Stomach smooth muscle (tissue), 2 donors: Measurements from ENCODE around the gene MYMX.
A peak's percentile ranks its signal among the peaks of the same experiment; 100 is the strongest.
"Not testable (repeated sequence)": the region's sequence is repeated elsewhere in the genome, so short reads cannot be mapped to it uniquely, and the experiment has no call there.

Experiments used
- H3K27ac ChIP-seq: one replicate; pipeline ENCODE4 v1.7.0; 2013; ENCODE audit warnings: mild to moderate bottlenecking, low read length, inconsistent platforms
- H3K27me3 ChIP-seq, 2 donors: one replicate each; pipeline ENCODE4 v1.7.0; 2013; ENCODE audit warnings: low read length in 2 of 2; ENCODE audit not compliant: insufficient read depth in 2 of 2, control insufficient read depth in 1 of 2
- H3K36me3 ChIP-seq, 2 donors: one replicate each; pipeline ENCODE4 v1.7.0; 2013; ENCODE audit warnings: low read length in 2 of 2; ENCODE audit not compliant: control insufficient read depth in 2 of 2, insufficient read depth in 2 of 2
- H3K4me1 ChIP-seq: one replicate; pipeline ENCODE4 v1.7.0; 2013; ENCODE audit warnings: low read length; ENCODE audit not compliant: control insufficient read depth, insufficient read depth
- H3K4me3 ChIP-seq, 2 donors: one replicate each; pipeline ENCODE4 v1.7.0; 2013; ENCODE audit warnings: low read length in 2 of 2
- H3K9ac ChIP-seq, 2 donors: one replicate each; pipeline ENCODE4 v1.7.0; 2013; ENCODE audit warnings: low read length in 2 of 2, mild to moderate bottlenecking in 1 of 2
- H3K9me3 ChIP-seq, 2 donors: one replicate each; pipeline ENCODE4 v1.7.0; 2013; ENCODE audit warnings: low read length in 2 of 2; ENCODE audit not compliant: control insufficient read depth in 2 of 2
- donor health status: healthy.
- donor health status: Pancreatic carcinoma.

Gene MYMX

DNA sequence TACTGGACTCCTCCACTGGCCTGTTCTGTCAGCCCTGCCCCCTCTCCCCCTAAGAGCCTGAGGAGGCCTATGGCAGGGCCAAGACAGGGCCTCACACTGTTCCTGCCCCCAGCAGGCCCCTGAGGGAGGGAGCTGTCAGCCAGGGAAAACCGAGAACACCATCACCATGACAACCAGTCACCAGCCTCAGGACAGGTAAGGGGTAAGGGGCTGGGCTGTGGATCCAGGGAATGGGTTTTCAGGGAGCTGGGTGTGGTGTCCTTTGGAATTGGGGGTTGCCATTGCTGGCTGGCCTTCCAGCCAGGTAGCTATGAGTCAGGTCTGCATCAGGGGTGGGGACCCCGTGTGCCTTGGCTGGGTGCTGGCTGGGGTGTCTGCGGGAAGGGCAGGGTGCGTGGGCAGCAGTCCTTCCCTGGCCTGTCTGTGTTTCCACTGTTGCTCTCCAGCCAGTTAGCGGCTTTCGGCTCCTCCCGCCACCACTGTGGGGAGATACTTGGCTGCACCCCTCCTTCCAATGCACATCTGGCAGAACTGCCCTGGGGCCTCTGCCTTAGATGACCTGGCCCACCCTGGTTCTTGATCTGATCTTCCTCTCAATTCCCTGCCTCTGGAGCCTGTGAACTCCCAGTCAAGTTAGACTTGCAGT, 10.5 kb downstream of the MYMX start:
- H3K27me3 ChIP-seq, result no peaks in the 10 kb centered on the region
- H3K27ac ChIP-seq, result peak overlapping the region; percentile 97
- peaks cover 89% of the 10 kb centered on the region for H3K4me1 ChIP-seq
- peak overlapping the region; percentile 58 to 83 for H3K4me3 ChIP-seq
- H3K9me3 ChIP-seq, result no peaks in the 10 kb centered on the region
- peak overlapping the region; percentile 62 to 66 for H3K9ac ChIP-seq
- H3K36me3 ChIP-seq, result peaks cover 15 to 25% of the 10 kb centered on the region in 2 donors

GRCh38 chr6:44228031-44228430, 11.3 kb downstream of the MYMX start:
- H3K27ac ChIP-seq, result peak overlapping the region; percentile 97
- H3K27me3 ChIP-seq, result no peaks in the 10 kb centered on the region
- H3K9ac ChIP-seq, result peak overlapping the region; percentile 47 to 62
- peaks cover 89% of the 10 kb centered on the region for H3K4me1 ChIP-seq
- H3K9me3 ChIP-seq, result no peaks in the 10 kb centered on the region
- peak overlapping the region; percentile 58 to 83 for H3K4me3 ChIP-seq
- peaks cover 22 to 30% of the 10 kb centered on the region in 2 donors for H3K36me3 ChIP-seq

- peak overlapping the region; percentile 9 to 83 for H3K4me3 ChIP-seq
- peak overlapping the region; percentile 97 for H3K27ac ChIP-seq
- peaks cover 93% of the 10 kb centered on the region for H3K4me1 ChIP-seq
- no peaks in the 10 kb centered on the region for H3K9me3 ChIP-seq
- H3K27me3 ChIP-seq, result no peaks in the 10 kb centered on the region
- peak overlapping the region; percentile 26 to 47 for H3K9ac ChIP-seq
- H3K36me3 ChIP-seq, result peaks cover 22 to 32% of the 10 kb centered on the region in 2 donors
Observed at GRCh38 chr6:44228433-44228832, 11.7 kb downstream of the MYMX start.

GRCh38 chr6:44228836-44229235, 12.1 kb downstream of the MYMX start:
- Histone ChIP-seq H3K9ac (peak overlapping the region; percentile 5 to 26), H3K4me3 (peak overlapping the region; percentile 9 to 83), H3K4me1 (peaks cover 96% of the 10 kb centered on the region), H3K27ac (peak overlapping the region; percentile 97), H3K9me3 (no peaks in the 10 kb centered on the region), H3K36me3 (peaks cover 22 to 32% of the 10 kb centered on the region in 2 donors), H3K27me3 (no peaks in the 10 kb centered on the region)

GRCh38 chr6:44229376-44230033, 12.8 kb downstream of the MYMX start:
- H3K27ac ChIP-seq, result peak overlapping the region; percentile 97
- H3K4me1 ChIP-seq, result peaks cover 96% of the 10 kb centered on the region
- H3K9me3 ChIP-seq, result no peaks in the 10 kb centered on the region
- H3K9ac ChIP-seq, result peak overlapping the region; percentile 5 to 26
- no peaks in the 10 kb centered on the region for H3K27me3 ChIP-seq
- peaks cover 22 to 32% of the 10 kb centered on the region in 2 donors for H3K36me3 ChIP-seq
- peak overlapping the region; percentile 18 to 83 for H3K4me3 ChIP-seq

GRCh38 chr6:44230034-44230675, 13.4 kb downstream of the MYMX start:
- peaks cover 22 to 32% of the 10 kb centered on the region in 2 donors for H3K36me3 ChIP-seq
- peak overlapping the region in 1 of 2 donors; percentile 8 for H3K4me3 ChIP-seq
- no peaks in the 10 kb centered on the region for H3K9me3 ChIP-seq
- H3K27me3 ChIP-seq, result no peaks in the 10 kb centered on the region
- peak overlapping the region in 1 of 2 donors; percentile 8 for H3K9ac ChIP-seq
- H3K27ac ChIP-seq, result peak overlapping the region; percentile 97
- peaks cover 98% of the 10 kb centered on the region for H3K4me1 ChIP-seq

DNA sequence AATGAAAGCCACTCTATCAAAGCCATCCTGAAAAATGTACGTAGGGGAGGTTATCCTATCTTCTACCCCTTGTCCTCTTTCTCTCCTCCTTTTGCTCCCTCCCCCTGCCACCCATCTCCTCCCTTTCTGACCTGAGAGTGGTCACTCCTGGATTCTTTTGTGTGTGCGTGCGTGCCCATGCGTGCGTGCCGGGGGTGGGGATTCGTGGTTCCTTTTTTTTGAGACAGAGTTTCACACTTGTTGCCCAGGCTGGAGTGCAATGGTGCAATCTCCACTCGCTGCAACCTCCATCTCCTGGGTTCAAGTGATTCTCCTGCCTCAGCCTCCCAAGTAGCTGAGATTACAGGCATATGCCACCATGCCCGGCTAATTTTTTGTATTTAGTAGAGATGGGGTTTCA, 14.7 kb downstream of the MYMX start:
- H3K27ac ChIP-seq, result peak overlapping the region; percentile 97
- H3K36me3 ChIP-seq, result peaks cover 22 to 38% of the 10 kb centered on the region in 2 donors
- peaks cover 99% of the 10 kb centered on the region for H3K4me1 ChIP-seq
- not testable (repeated sequence) for H3K27me3 ChIP-seq, H3K4me3 ChIP-seq, H3K9me3 ChIP-seq, H3K9ac ChIP-seq

- Histone ChIP-seq H3K4me3 (peak overlapping the region; percentile 32 to 40), H3K36me3 (peaks cover 22 to 38% of the 10 kb centered on the region in 2 donors), H3K4me1 (peaks cover 94% of the 10 kb centered on the region), H3K9ac (peak overlapping the region; percentile 49 to 58), H3K27ac (peak overlapping the region; percentile 97), H3K9me3 (no peaks in the 10 kb centered on the region), H3K27me3 (no peaks in the 10 kb centered on the region)
Observed at GRCh38 chr6:44232676-44233566, 16.2 kb downstream of the MYMX start.

DNA sequence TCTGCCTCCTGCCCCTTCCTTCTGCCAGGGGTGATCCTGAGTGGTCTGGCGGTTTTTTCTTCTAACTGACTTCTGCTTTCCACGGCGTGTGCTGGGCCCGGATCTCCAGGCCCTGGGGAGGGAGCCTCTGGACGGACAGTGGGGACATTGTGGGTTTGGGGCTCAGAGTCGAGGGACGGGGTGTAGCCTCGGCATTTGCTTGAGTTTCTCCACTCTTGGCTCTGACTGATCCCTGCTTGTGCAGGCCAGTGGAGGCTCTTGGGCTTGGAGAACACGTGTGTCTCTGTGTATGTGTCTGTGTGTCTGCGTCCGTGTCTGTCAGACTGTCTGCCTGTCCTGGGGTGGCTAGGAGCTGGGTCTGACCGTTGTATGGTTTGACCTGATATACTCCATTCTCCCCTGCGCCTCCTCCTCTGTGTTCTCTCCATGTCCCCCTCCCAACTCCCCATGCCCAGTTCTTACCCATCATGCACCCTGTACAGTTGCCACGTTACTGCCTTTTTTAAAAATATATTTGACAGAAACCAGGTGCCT, 16.9 kb downstream of the MYMX start:
- peak overlapping the region; percentile 32 to 35 for H3K4me3 ChIP-seq
- H3K4me1 ChIP-seq, result peaks cover 91% of the 10 kb centered on the region
- H3K27ac ChIP-seq, result peak overlapping the region; percentile 97
- peak overlapping the region; percentile 49 to 58 for H3K9ac ChIP-seq
- H3K9me3 ChIP-seq, result no peaks in the 10 kb centered on the region
- peaks cover 22 to 38% of the 10 kb centered on the region in 2 donors for H3K36me3 ChIP-seq
- H3K27me3 ChIP-seq, result no peaks in the 10 kb centered on the region
